B cell (primary cell): ENCODE results near the gene EIF4A3. TPM values are rescaled to one million over a fixed set of nuclear protein-coding genes. Genes with fewer than 3 reads are reported as not detected.

ENCODE experiments used
- ATAC-seq: fragments of 200-7000 bp; cut with Tn5 transposase; one replicate; pipeline ENCODE4 v1.10.0; 2021; ENCODE audit warnings: low read depth, mild to moderate bottlenecking, moderate number of reproducible peaks, moderate library complexity
- CTCF ChIA-PET: fragments of 350-600 bp; sonication (Branson Sonifier 250); formaldehyde crosslinking; loops from one replicate; lab custom pipeline; 2021; ENCODE audit warnings: antibody characterized with exemption, inconsistent platforms; lab: Charles Lee
- POLR2A ChIA-PET: fragments of 350-600 bp; sonication (Branson Sonifier 250); formaldehyde crosslinking; loops from one replicate; lab custom pipeline; 2021; ENCODE audit warnings: antibody characterized with exemption; lab: Charles Lee
- DNase-seq: peaks from one replicate; pipeline ENCODE4 v3.0.0; 2013
- H2AFZ ChIP-seq: 2 replicates; pipeline ENCODE4 v1.6.1; 2012; ENCODE audit warnings: mild to moderate bottlenecking, low read depth, low read length; ENCODE audit not compliant: insufficient read depth, poor library complexity, severe bottlenecking
- H3K27ac ChIP-seq, 2 donors: 1 replicate in 1 of 2; 2 replicates in 1 of 2; pipeline ENCODE4 v1.5.1; 2012 to 2013; ENCODE audit warnings: low read length in 2 of 2, mild to moderate bottlenecking in 2 of 2, moderate library complexity in 1 of 2
- H3K27me3 ChIP-seq, 4 experiments: fragments of 200-600 bp in 1 of 4; sonication (generic) in 1 of 4; replicated peaks in 1 of 4; 1 replicate in 2 of 4; 2 replicates in 2 of 4; pipeline versions ENCODE4 v1.6.1 to v1.7.0; 2013 to 2016; ENCODE audit warnings: low read length in 3 of 4, mild to moderate bottlenecking in 2 of 4, mixed read lengths in 1 of 4, moderate library complexity in 1 of 4; ENCODE audit not compliant: insufficient read depth in 4 of 4, control insufficient read depth in 3 of 4; ENCODE audit errors: control extremely low read depth in 1 of 4
- H3K36me3 ChIP-seq, 2 experiments: replicated peaks in 1 of 2; 1 replicate in 1 of 2; 2 replicates in 1 of 2; pipeline versions ENCODE4 v1.6.1 to v1.7.1; 2013; ENCODE audit warnings: low read length in 1 of 2; ENCODE audit not compliant: insufficient read depth in 2 of 2, control insufficient read depth in 1 of 2; ENCODE audit errors: control extremely low read depth in 1 of 2, extremely low read depth in 1 of 2
- H3K4me1 ChIP-seq, 2 donors: fragments of 200-600 bp in 1 of 2; sonication (generic) in 1 of 2; 1 replicate in 1 of 2; 2 replicates in 1 of 2; pipeline versions ENCODE4 v1.5.1 to v1.6.1; 2013 to 2017; ENCODE audit warnings: low read length in 2 of 2; ENCODE audit not compliant: control insufficient read depth in 2 of 2, insufficient read depth in 2 of 2
- H3K4me2 ChIP-seq: replicated peaks from 2 replicates; pipeline ENCODE3; 2012; ENCODE audit warnings: mild to moderate bottlenecking, low read depth, low read length; ENCODE audit not compliant: poor library complexity, severe bottlenecking
- H3K4me3 ChIP-seq, 5 experiments: fragments of 200-600 bp in 1 of 5; sonication (generic) in 1 of 5; 1 replicate in 3 of 5; 2 replicates in 2 of 5; pipeline versions ENCODE4 v1.5.1 to v1.7.0; 2011 to 2016; ENCODE audit warnings: low read length in 4 of 5, mild to moderate bottlenecking in 4 of 5, low read depth in 2 of 5, control low read depth in 1 of 5, moderate library complexity in 1 of 5; ENCODE audit not compliant: insufficient read depth in 1 of 5; ENCODE audit errors: control extremely low read depth in 1 of 5, extremely low read depth in 1 of 5
- H3K79me2 ChIP-seq: fragments of 200-600 bp; sonication (generic); one replicate; pipeline ENCODE4 v1.6.0; 2016; ENCODE audit warnings: low read length; ENCODE audit not compliant: control insufficient read depth, insufficient read depth
- H3K9ac ChIP-seq: fragments of 200-600 bp; sonication (generic); 2 replicates; pipeline ENCODE4 v1.6.1; 2017; ENCODE audit warnings: mild to moderate bottlenecking, low read length, moderate library complexity
- H3K9me3 ChIP-seq, 3 donors: one replicate each; pipeline versions ENCODE4 v1.6.1 to v1.7.1; 2013; ENCODE audit warnings: low read length in 2 of 3; ENCODE audit not compliant: control insufficient read depth in 2 of 3, insufficient read depth in 1 of 3; ENCODE audit errors: control extremely low read depth in 1 of 3
- H4K20me1 ChIP-seq: 2 replicates; pipeline ENCODE4 v1.6.0; 2012; ENCODE audit warnings: mild to moderate bottlenecking, low read length; ENCODE audit not compliant: insufficient read depth, control insufficient read depth, poor library complexity, severe bottlenecking
- H3K27ac Mint-ChIP-seq: one replicate; pipeline ENCODE4 v1.8.0; 2021; ENCODE audit warnings: mixed read lengths
- H3K27me3 Mint-ChIP-seq: one replicate; pipeline ENCODE4 v1.8.0; 2021; ENCODE audit warnings: mixed read lengths
- H3K4me1 Mint-ChIP-seq: one replicate; pipeline ENCODE4 v1.8.0; 2021; ENCODE audit warnings: mixed read lengths
- H3K4me3 Mint-ChIP-seq: one replicate; pipeline ENCODE4 v1.8.0; 2021; ENCODE audit warnings: mixed read lengths
- H3K9me3 Mint-ChIP-seq: one replicate; pipeline ENCODE4 v1.8.0; 2022; ENCODE audit warnings: mixed read lengths; ENCODE audit not compliant: insufficient read depth
- EZH2 ChIP-seq: IDR thresholded peaks from 2 replicates; pipeline ENCODE4 v1.6.1; 2012; ENCODE audit warnings: borderline replicate concordance, low read depth, mild to moderate bottlenecking, moderate library complexity, low read length; ENCODE audit not compliant: insufficient read depth, poor library complexity, severe bottlenecking
- WGBS: methylation state at CpG from one replicate; pipeline ENCODE4 v1.1.5; 2013; ENCODE audit warnings: missing lambda C conversion rate; ENCODE audit not compliant: insufficient coverage; 5-methylcytosine and 5-hydroxymethylcytosine counted together
- intact Hi-C: fragments of 100-400 bp; cut with micrococcal nuclease; formaldehyde crosslinking; loops from one replicate; pipeline ENCODE4 v1.10.0; 2022
- polyA plus RNA-seq: library from polyadenylated mRNA; depleted of rRNA; stranded (reverse); fragments of >200 nt; gene quantifications from 2 replicates; pipeline ENCODE4 v1.2.3, GENCODE V29; 2012
- total RNA-seq, 2 donors: library from RNA; stranded (reverse); fragments of 120-200 nt in 1 of 2; gene quantifications; 1 replicate in 1 of 2; 2 replicates in 1 of 2; pipeline versions ENCODE4 v1.2.3 to v1.2.4, GENCODE V29; 2013 to 2022
- TF ChIP-seq, protein P1 (sequence below): fragments of 200-600 bp; IDR thresholded peaks from one replicate; pipeline ENCODE4 v1.8.0; 2022; ENCODE audit warnings: antibody characterized with exemption, mild to moderate bottlenecking

The EIF4A3 gene
- total and polyA plus RNA-seq, 2 donors (not counting 1 experiment from before 2014, with no cell fraction given), result 86.0 to 137 TPM

- no peaks in the 10 kb centered on the region for H3K36me3 ChIP-seq
- CTCF ChIA-PET, result no interaction called here
- no peaks in the 10 kb centered on the region for H3K27me3 ChIP-seq
- peaks cover 3 to 6% of the 10 kb centered on the region in 2 donors for H3K4me1 ChIP-seq
- peaks cover 11% of the 10 kb centered on the region for H3K4me1 Mint-ChIP-seq
- DNase-seq (no peak), ATAC-seq (no peak)
- no peaks in the 10 kb centered on the region for H4K20me1 ChIP-seq
- no peak overlapping the region for H3K4me3 ChIP-seq
- 92% methylated on average over 46 of the region's 46 CpGs for WGBS
- no peak for TF ChIP-seq EZH2
- TF ChIP-seq, protein P1, sequence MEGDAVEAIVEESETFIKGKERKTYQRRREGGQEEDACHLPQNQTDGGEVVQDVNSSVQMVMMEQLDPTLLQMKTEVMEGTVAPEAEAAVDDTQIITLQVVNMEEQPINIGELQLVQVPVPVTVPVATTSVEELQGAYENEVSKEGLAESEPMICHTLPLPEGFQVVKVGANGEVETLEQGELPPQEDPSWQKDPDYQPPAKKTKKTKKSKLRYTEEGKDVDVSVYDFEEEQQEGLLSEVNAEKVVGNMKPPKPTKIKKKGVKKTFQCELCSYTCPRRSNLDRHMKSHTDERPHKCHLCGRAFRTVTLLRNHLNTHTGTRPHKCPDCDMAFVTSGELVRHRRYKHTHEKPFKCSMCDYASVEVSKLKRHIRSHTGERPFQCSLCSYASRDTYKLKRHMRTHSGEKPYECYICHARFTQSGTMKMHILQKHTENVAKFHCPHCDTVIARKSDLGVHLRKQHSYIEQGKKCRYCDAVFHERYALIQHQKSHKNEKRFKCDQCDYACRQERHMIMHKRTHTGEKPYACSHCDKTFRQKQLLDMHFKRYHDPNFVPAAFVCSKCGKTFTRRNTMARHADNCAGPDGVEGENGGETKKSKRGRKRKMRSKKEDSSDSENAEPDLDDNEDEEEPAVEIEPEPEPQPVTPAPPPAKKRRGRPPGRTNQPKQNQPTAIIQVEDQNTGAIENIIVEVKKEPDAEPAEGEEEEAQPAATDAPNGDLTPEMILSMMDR, result no peak
- no peaks in the 10 kb centered on the region for H3K27me3 Mint-ChIP-seq
- H3K27ac Mint-ChIP-seq, result no peak overlapping the region
- POLR2A ChIA-PET, result no interaction called here
- no peak overlapping the region for H3K4me2 ChIP-seq
- H3K4me3 Mint-ChIP-seq, result no peak overlapping the region
- no peak overlapping the region for H3K27ac ChIP-seq
- H3K9me3 Mint-ChIP-seq, result no peaks in the 10 kb centered on the region
- no peak overlapping the region for H2AFZ ChIP-seq
- intact Hi-C loops, result no loop called here
- H3K79me2 ChIP-seq, result no peaks in the 10 kb centered on the region
- H3K9ac ChIP-seq, result no peak overlapping the region
- no peaks in the 10 kb centered on the region for H3K9me3 ChIP-seq
Measured at GRCh38 chr17:80107231-80108021, 39.5 kb downstream of the EIF4A3 start.

DNA sequence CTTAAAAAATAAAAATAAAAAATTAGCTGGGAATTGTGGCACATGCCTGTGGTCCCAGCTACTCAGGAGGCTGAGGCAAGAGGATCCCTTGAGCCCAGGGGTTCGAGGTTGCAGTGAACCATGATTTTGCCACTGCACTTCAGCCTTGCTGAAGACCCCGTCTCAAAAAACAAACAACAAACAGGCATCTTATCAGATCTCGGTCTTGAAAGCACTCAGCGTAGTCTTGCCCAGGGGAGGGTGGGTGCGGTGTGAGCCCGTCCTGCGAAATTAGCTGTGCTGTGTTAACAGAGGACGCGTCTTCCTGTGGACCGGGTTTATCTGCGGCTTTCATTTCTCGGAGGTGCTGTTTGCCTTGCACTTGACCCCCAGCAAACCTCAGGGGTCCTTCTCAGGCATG is 40.2 kb downstream of the EIF4A3 start:
- CTCF ChIA-PET, result no interaction called here
- POLR2A ChIA-PET, result no interaction called here

More for the DNA sequence above, 40.2 kb downstream of the EIF4A3 start:
- Mint-ChIP-seq H3K4me3 (no peak overlapping the region), H3K9me3 (no peaks in the 10 kb centered on the region), H3K4me1 (peaks cover 16% of the 10 kb centered on the region), H3K27me3 (no peaks in the 10 kb centered on the region), H3K27ac (no peak overlapping the region)
- H3K4me2 ChIP-seq, result no peak overlapping the region
- intact Hi-C loops, result no loop called here
- no peaks in the 10 kb centered on the region for H4K20me1 ChIP-seq
- H3K4me3 ChIP-seq, result no peak overlapping the region
- no peak overlapping the region for H3K9ac ChIP-seq
- TF ChIP-seq EZH2, result no peak
- TF ChIP-seq, protein P1, result no peak
- no peaks in the 10 kb centered on the region for H3K27me3 ChIP-seq
- no peak for ATAC-seq
- no peak for DNase-seq
- H3K4me1 ChIP-seq, result peaks cover 5 to 9% of the 10 kb centered on the region in 2 donors
- H2AFZ ChIP-seq, result no peak overlapping the region
- no peaks in the 10 kb centered on the region for H3K9me3 ChIP-seq
- WGBS, result 91% methylated on average over 11 of the region's 12 CpGs
- no peak overlapping the region for H3K27ac ChIP-seq
- H3K36me3 ChIP-seq, result no peaks in the 10 kb centered on the region
- H3K79me2 ChIP-seq, result no peaks in the 10 kb centered on the region
